HepG2 (cell line): ENCODE measurements around the gene ZNF512B. TPM values are rescaled to one million over a fixed set of nuclear protein-coding genes. Genes with fewer than 3 reads are reported as not detected.
A peak's percentile ranks its signal among the peaks of the same experiment; 100 is the strongest.

ENCODE experiments used
- BCL3 ChIP-seq: sonication (generic); formaldehyde crosslinking; IDR thresholded peaks from 2 replicates; pipeline ENCODE4 v1.5.1; 2020; ENCODE audit warnings: mild to moderate bottlenecking, missing genetic modification reagents, moderate library complexity
- BRCA1 ChIP-seq: sonication (generic); formaldehyde crosslinking; IDR thresholded peaks from 2 replicates; pipeline ENCODE4 v1.4.0; 2020; ENCODE audit warnings: missing genetic modification reagents
- DMAP1 ChIP-seq: IDR thresholded peaks from 2 replicates; pipeline ENCODE4 v1.6.1; 2016
- ETV5 ChIP-seq: IDR thresholded peaks from 2 replicates; pipeline ENCODE4 v1.6.1; 2018; ENCODE audit warnings: missing biosample characterization, missing genetic modification reagents, inconsistent platforms, borderline replicate concordance
- GLI4 ChIP-seq: sonication (generic); formaldehyde crosslinking; IDR thresholded peaks from 2 replicates; pipeline ENCODE4 v1.5.1; 2020; ENCODE audit warnings: missing genetic modification reagents, mild to moderate bottlenecking, moderate library complexity, borderline replicate concordance
- IRF1 ChIP-seq: sonication (generic); formaldehyde crosslinking; IDR thresholded peaks from 2 replicates; pipeline ENCODE4 v1.4.0; 2020; ENCODE audit warnings: low read depth, mild to moderate bottlenecking, missing genetic modification reagents
- KDM3A ChIP-seq: IDR thresholded peaks from 2 replicates; pipeline ENCODE4 v1.6.1; 2018; ENCODE audit warnings: low read depth, missing compliant biosample characterization
- PHF20 ChIP-seq: sonication (generic); formaldehyde crosslinking; IDR thresholded peaks from 2 replicates; pipeline ENCODE4 v1.5.0; 2020; ENCODE audit warnings: mild to moderate bottlenecking, missing genetic modification reagents
- REXO4 ChIP-seq: sonication (generic); formaldehyde crosslinking; IDR thresholded peaks from 2 replicates; pipeline ENCODE4 v1.8.0; 2022; ENCODE audit warnings: missing genetic modification reagents, mild to moderate bottlenecking, borderline replicate concordance
- TMF1 ChIP-seq: sonication (generic); formaldehyde crosslinking; IDR thresholded peaks from 2 replicates; pipeline ENCODE4 v1.8.1; 2022; ENCODE audit warnings: low read depth, missing genetic modification reagents
- ZEB1 ChIP-seq: IDR thresholded peaks from 2 replicates; pipeline ENCODE4 v1.6.1; 2012; ENCODE audit warnings: mild to moderate bottlenecking, low read depth, inconsistent platforms; ENCODE audit not compliant: insufficient replicate concordance
- ZFP36L1 ChIP-seq: sonication (generic); formaldehyde crosslinking; IDR thresholded peaks from 2 replicates; pipeline ENCODE4 v1.8.0; 2022; ENCODE audit warnings: mild to moderate bottlenecking, missing genetic modification reagents, moderate library complexity
- ZNF224 ChIP-seq: sonication (generic); formaldehyde crosslinking; IDR thresholded peaks from 2 replicates; pipeline ENCODE4 v1.5.0; 2020; ENCODE audit warnings: mild to moderate bottlenecking, missing genetic modification reagents
- ZNF34 ChIP-seq: sonication (generic); formaldehyde crosslinking; IDR thresholded peaks from 2 replicates; pipeline ENCODE4 v1.4.0; 2020; ENCODE audit warnings: mild to moderate bottlenecking, missing genetic modification reagents, borderline replicate concordance
- ZNF367 ChIP-seq: sonication (generic); formaldehyde crosslinking; IDR thresholded peaks from 2 replicates; pipeline ENCODE4 v1.4.0; 2020; ENCODE audit warnings: missing genetic modification reagents, borderline replicate concordance
- ZNF431 ChIP-seq: sonication (generic); formaldehyde crosslinking; IDR thresholded peaks from 2 replicates; pipeline ENCODE4 v1.9.0; 2022; ENCODE audit warnings: missing genetic modification reagents, low read depth, mild to moderate bottlenecking, borderline replicate concordance
- ZNF562 ChIP-seq: sonication (generic); formaldehyde crosslinking; IDR thresholded peaks from 2 replicates; pipeline ENCODE4 v1.8.0; 2022; ENCODE audit warnings: missing genetic modification reagents, borderline replicate concordance
- ZNF576 ChIP-seq: sonication (generic); formaldehyde crosslinking; IDR thresholded peaks from 2 replicates; pipeline ENCODE4 v1.4.0; 2020; ENCODE audit warnings: mild to moderate bottlenecking, missing genetic modification reagents
- ZNF652 ChIP-seq: IDR thresholded peaks from 2 replicates; pipeline ENCODE4 v1.6.1; 2016; ENCODE audit warnings: low read depth, borderline replicate concordance
- ZNF672 ChIP-seq: sonication (generic); formaldehyde crosslinking; IDR thresholded peaks from 2 replicates; pipeline ENCODE4 v1.8.1; 2022; ENCODE audit warnings: missing genetic modification reagents
- ZNF773 ChIP-seq: sonication (generic); formaldehyde crosslinking; IDR thresholded peaks from 2 replicates; pipeline ENCODE4 v1.4.0; 2020; ENCODE audit warnings: missing genetic modification reagents, borderline replicate concordance
- polyA plus RNA-seq, 8 experiments: library from polyadenylated mRNA; depleted of rRNA in 3 of 8; stranded (reverse) in 7 of 8; unstranded in 1 of 8; fragments of >200 nt; fragmentation: Illumina TruSeq in 4 of 8; extraction: Trizol in 4 of 8; gene quantifications; 2 replicates each; pipeline versions ENCODE4 v1.2.1 to v1.2.3, GENCODE V29; 2011 to 2016; ENCODE audit warnings: low read depth in 4 of 8, missing spikeins in 1 of 8, mixed read lengths in 1 of 8; ENCODE audit not compliant: insufficient read depth in 1 of 8
- total RNA-seq, 5 experiments: library from RNA; depleted of rRNA; stranded (reverse); fragments of >200 nt; fragmentation: Illumina TruSeq; extraction: Trizol; gene quantifications; 2 replicates each; pipeline ENCODE4 v1.2.3, GENCODE V29; 2016; ENCODE audit warnings: low read depth in 1 of 5
- TF ChIP-seq, protein P1 (sequence below): IDR thresholded peaks from 2 replicates; pipeline ENCODE4 v1.6.1; 2016
- TF ChIP-seq, protein P2 (sequence below), 2 experiments: sonication (generic) in 1 of 2; formaldehyde crosslinking in 1 of 2; IDR thresholded peaks; 2 replicates each; pipeline versions ENCODE4 v1.4.0 to v1.6.1; 2018 to 2020; ENCODE audit warnings: missing genetic modification reagents in 2 of 2, borderline replicate concordance in 1 of 2, low read depth in 1 of 2, mild to moderate bottlenecking in 1 of 2, missing biosample characterization in 1 of 2

Gene ZNF512B
- total and polyA plus RNA-seq, 2 of the 13 experiments (the other 11 are each of a cell fraction or from before 2014, with no cell fraction given) = 11.5 to 30.6 TPM

DNA sequence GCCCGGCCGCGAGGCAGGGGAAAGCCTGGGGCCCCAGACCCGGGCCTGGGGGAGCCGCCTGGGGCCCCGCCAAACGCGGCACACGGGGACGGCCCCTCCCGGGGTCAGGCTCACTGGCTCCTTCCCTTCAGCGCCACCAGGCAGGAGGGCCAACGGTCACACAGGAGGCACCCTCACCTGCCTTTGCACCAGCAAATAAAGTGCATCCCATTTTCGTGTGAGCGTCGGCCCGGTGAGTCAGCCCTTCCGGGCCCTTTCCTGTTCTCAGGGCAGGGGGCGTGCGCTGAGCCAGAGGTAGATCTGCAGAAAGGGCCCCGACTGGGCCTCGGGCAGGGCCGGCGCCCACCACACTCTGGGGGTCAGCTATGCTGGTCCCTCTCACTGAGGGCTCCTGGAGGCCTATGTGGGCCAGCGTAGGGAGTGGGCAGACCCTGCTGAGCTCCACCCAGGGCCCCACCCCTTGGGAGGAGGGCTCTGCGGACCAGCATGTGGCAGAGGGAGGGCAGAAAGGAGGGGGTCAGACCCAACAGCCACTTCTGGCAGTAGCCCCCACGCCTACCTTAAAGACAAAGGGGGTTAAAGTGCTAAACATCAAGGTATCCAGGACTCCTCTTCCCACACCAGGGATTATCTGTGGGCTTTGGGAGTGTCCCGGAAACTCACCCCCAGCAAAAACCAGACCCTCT, 12.6 kb downstream of the ZNF512B start (continued):
- TF ChIP-seq ZNF431 (CRISPR knock-in tag) (no peak), ZNF562 (CRISPR knock-in tag) (no peak), BCL3 (CRISPR knock-in tag) (peak; percentile 57; the same call in 1 of the 2 replicates), ZNF652 (CRISPR knock-in tag) (0 out of 2 replicates have a peak, but pooled peaks have one; percentile 17), REXO4 (no peak), ZNF224 (CRISPR knock-in tag) (no peak), DMAP1 (CRISPR knock-in tag) (no peak), ZNF773 (CRISPR knock-in tag) (no peak), ZNF34 (CRISPR knock-in tag) (no peak), ZNF576 (0 out of 2 replicates have a peak, but pooled peaks have one; percentile 24), IRF1 (CRISPR knock-in tag) (no peak), PHF20 (CRISPR knock-in tag) (no peak), ZFP36L1 (0 out of 2 replicates have a peak, but pooled peaks have one; percentile 33), ZNF367 (no peak), ZEB1 (no peak), ZNF672 (no peak), GLI4 (CRISPR knock-in tag) (peak; percentile 95), ETV5 (CRISPR knock-in tag) (peak; percentile 71), TMF1 (CRISPR knock-in tag) (no peak), KDM3A (CRISPR knock-in tag) (peak; percentile 35; the same call in 1 of the 2 replicates), BRCA1 (no peak; the same call in 1 of the 2 replicates)
- TF ChIP-seq, protein P1, sequence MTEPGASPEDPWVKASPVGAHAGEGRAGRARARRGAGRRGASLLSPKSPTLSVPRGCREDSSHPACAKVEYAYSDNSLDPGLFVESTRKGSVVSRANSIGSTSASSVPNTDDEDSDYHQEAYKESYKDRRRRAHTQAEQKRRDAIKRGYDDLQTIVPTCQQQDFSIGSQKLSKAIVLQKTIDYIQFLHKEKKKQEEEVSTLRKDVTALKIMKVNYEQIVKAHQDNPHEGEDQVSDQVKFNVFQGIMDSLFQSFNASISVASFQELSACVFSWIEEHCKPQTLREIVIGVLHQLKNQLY (CRISPR knock-in tag) = peak; percentile 44; the same call in 1 of the 2 replicates
- TF ChIP-seq, protein P2, sequence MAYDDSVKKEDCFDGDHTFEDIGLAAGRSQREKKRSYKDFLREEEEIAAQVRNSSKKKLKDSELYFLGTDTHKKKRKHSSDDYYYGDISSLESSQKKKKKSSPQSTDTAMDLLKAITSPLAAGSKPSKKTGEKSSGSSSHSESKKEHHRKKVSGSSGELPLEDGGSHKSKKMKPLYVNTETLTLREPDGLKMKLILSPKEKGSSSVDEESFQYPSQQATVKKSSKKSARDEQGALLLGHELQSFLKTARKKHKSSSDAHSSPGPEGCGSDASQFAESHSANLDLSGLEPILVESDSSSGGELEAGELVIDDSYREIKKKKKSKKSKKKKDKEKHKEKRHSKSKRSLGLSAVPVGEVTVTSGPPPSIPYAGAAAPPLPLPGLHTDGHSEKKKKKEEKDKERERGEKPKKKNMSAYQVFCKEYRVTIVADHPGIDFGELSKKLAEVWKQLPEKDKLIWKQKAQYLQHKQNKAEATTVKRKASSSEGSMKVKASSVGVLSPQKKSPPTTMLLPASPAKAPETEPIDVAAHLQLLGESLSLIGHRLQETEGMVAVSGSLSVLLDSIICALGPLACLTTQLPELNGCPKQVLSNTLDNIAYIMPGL (CRISPR knock-in tag; IDR thresholded peaks at IDR 0.05; ENCODE audit: borderline replicate concordance in 1 of 2, low read depth in 1 of 2) = peak in 1 of 2 experiments; percentile 62; a peak in 3 of 4 replicates
